Kidney (tissue), 14 donors: Measurements from ENCODE around the gene PKNOX2. TPM values are rescaled to one million over a fixed set of nuclear protein-coding genes. Genes with fewer than 3 reads are reported as not detected.

Experiments
- DNase-seq, 5 donors: peaks; one replicate each; pipeline ENCODE4 v3.0.0-alpha.2; 2013 to 2020
- FAIRE-seq: peaks from 2 replicates; lab custom pipeline; 2012; peaks lifted over from hg19 to GRCh38; lab: Jason Lieb, UNC
- H3K27ac ChIP-seq, 2 donors: one replicate each; pipeline ENCODE4 v1.7.0; 2013; ENCODE audit warnings: low read depth in 2 of 2, low read length in 2 of 2, inconsistent platforms in 1 of 2
- H3K27me3 ChIP-seq: one replicate; pipeline ENCODE4 v1.7.1; 2013; ENCODE audit warnings: low read length, inconsistent platforms; ENCODE audit not compliant: control insufficient read depth, insufficient read depth
- H3K36me3 ChIP-seq, 3 donors: one replicate each; pipeline versions ENCODE4 v1.7.0 to v1.7.1; 2013; ENCODE audit warnings: low read length in 3 of 3, control low read depth in 1 of 3, inconsistent platforms in 1 of 3; ENCODE audit not compliant: insufficient read depth in 3 of 3, control insufficient read depth in 2 of 3
- H3K4me1 ChIP-seq, 3 donors: one replicate each; pipeline versions ENCODE4 v1.7.0 to v1.7.1; 2013; ENCODE audit warnings: low read length in 3 of 3, inconsistent platforms in 1 of 3, low read depth in 1 of 3; ENCODE audit not compliant: control insufficient read depth in 2 of 3, insufficient read depth in 2 of 3
- H3K4me3 ChIP-seq, 3 donors: one replicate each; pipeline versions ENCODE4 v1.7.0 to v1.8.1; 2013; ENCODE audit warnings: low read length in 3 of 3, control low read depth in 1 of 3, inconsistent platforms in 1 of 3
- H3K9ac ChIP-seq, 3 donors: one replicate each; pipeline versions ENCODE4 v1.7.0 to v1.7.1; 2013; ENCODE audit warnings: low read length in 3 of 3, control low read depth in 1 of 3, inconsistent platforms in 1 of 3
- H3K9me3 ChIP-seq, 3 donors: one replicate each; pipeline versions ENCODE4 v1.7.0 to v1.7.1; 2013; ENCODE audit warnings: low read length in 3 of 3, control low read depth in 1 of 3, inconsistent platforms in 1 of 3; ENCODE audit not compliant: control insufficient read depth in 2 of 3, insufficient read depth in 1 of 3
- intact Hi-C: fragments of 100-400 bp; cut with DNase I; formaldehyde crosslinking; loops from one replicate; pipeline ENCODE4 v1.11.1; 2022
- polyA plus RNA-seq: library from polyadenylated mRNA; stranded (reverse); fragments of 350-450 nt; fragmentation: Illumina TruSeq; extraction: RNeasy Lipid Tissue Mini Kit (QIAGEN cat#74804); gene quantifications from one replicate; pipeline ENCODE4 v1.2.3, GENCODE V29; 2014; ENCODE audit warnings: low read depth, low replicate concordance; ENCODE audit not compliant: insufficient read depth
- total RNA-seq: library from RNA; stranded (reverse); fragmentation: NEBNext Ultra II Directional; extraction: Animal tissue kit (Norgen Biotek cat#: 25700); gene quantifications from one replicate; pipeline ENCODE4 v1.2.1, GENCODE V29; 2021
- TF ChIP-seq, protein P1 (sequence below): IDR thresholded peaks from 3 replicates; pipeline ENCODE4 v1.5.1; 2012; ENCODE audit warnings: mild to moderate bottlenecking, moderate library complexity, borderline replicate concordance; ENCODE audit not compliant: insufficient read depth; ENCODE audit errors: extremely low read depth
- donor health status: control.
- donor health status: control.
- donor health status: control.
- donor health status: control.
- donor health status: control.
- donor health status: DM: yes; HTN: yes; CAD: no.
- donor health status: Normal renal cell carcinoma (clear cell type).

The PKNOX2 gene
- total and polyA plus RNA-seq, 2 donors from 2014 or later = 1.5 to 6.0 TPM

DNA sequence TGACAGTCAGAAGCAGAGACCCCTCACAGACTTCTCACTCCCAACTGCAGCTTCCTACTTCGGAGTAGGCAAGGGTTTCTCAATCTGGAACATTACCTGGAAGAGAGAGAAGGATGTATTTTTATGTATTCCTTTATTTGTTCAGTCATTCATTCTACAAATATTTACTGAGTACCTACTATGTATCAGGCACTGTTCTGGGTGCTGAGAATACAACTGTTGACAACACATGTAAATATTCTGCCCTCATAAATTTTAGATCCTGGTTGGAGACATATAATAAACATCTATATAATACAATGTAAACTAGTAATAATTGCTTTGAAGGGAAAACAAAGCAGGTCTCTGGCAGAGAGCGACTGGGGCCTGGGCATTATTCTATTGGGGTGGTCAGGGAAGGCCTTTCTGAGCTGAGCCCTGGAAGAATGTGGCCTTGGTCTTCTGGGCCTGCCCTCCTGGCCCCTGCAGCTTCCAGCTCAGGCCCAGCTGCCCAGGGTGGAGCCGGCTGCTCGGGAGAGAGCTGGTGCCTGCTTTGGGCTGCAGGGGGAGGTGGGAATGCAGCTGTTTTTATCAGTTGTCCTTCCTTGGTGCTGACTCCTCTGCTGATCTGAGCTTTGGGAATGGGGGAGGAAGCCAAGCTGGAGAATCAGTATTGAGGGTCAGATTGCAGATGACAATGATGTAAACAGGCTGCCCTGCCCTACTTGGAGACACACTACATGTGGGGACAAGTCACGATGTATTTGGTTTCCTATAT lies 46.8 kb downstream of the PKNOX2 start:
- H3K9me3 ChIP-seq = no peaks in the 10 kb centered on the region
- DNase-seq (peak in 4 of 5 donors; percentile 43 to 80 (median 74)), FAIRE-seq (no peak)
- H3K27me3 ChIP-seq = no peaks in the 10 kb centered on the region
- H3K4me1 ChIP-seq = peaks cover 0 to 5% (median 2%) of the 10 kb centered on the region in 3 donors
- TF ChIP-seq, protein P1, sequence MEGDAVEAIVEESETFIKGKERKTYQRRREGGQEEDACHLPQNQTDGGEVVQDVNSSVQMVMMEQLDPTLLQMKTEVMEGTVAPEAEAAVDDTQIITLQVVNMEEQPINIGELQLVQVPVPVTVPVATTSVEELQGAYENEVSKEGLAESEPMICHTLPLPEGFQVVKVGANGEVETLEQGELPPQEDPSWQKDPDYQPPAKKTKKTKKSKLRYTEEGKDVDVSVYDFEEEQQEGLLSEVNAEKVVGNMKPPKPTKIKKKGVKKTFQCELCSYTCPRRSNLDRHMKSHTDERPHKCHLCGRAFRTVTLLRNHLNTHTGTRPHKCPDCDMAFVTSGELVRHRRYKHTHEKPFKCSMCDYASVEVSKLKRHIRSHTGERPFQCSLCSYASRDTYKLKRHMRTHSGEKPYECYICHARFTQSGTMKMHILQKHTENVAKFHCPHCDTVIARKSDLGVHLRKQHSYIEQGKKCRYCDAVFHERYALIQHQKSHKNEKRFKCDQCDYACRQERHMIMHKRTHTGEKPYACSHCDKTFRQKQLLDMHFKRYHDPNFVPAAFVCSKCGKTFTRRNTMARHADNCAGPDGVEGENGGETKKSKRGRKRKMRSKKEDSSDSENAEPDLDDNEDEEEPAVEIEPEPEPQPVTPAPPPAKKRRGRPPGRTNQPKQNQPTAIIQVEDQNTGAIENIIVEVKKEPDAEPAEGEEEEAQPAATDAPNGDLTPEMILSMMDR = no peak
- no peak overlapping the region for H3K27ac ChIP-seq
- no peaks in the 10 kb centered on the region for H3K36me3 ChIP-seq
- intact Hi-C loops = loop anchor here (10.0 kb wide), 1 partner anchor 47 kb away; the partner anchor contains the start of gene PKNOX2
- no peak overlapping the region for H3K9ac ChIP-seq
- H3K4me3 ChIP-seq = no peak overlapping the region

DNA sequence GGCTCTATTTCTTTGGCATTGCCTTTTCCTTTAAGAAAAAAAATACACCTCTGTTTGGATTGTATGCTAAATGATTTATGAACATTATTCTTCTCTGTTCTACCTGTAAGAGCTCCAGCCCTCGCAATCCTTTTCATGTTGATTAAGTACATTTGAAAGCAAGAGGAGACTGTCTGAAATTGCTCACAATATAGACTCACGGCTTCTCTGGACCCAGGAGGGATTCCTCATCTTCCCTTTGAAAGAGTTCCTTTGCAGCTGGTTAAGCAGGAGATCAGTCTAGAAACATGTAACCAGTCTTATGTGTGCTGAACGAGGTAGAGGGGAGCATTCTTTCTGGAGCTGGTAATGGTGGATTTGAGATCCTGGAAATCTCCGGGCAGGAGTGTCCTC lies 47.4 kb downstream of the PKNOX2 start:
- Histone ChIP-seq H3K27ac (no peak overlapping the region), H3K9ac (no peak overlapping the region), H3K4me1 (peaks cover 0 to 5% (median 2%) of the 10 kb centered on the region in 3 donors), H3K9me3 (no peaks in the 10 kb centered on the region), H3K4me3 (no peak overlapping the region), H3K27me3 (no peaks in the 10 kb centered on the region), H3K36me3 (no peaks in the 10 kb centered on the region)
- TF ChIP-seq, protein P1 = no peak
- DNase-seq = peak in 1 of 5 donors; percentile 6
- intact Hi-C loops = loop anchor here (10.0 kb wide), 1 partner anchor 47 kb away; the partner anchor contains the start of gene PKNOX2
- no peak for FAIRE-seq

DNA sequence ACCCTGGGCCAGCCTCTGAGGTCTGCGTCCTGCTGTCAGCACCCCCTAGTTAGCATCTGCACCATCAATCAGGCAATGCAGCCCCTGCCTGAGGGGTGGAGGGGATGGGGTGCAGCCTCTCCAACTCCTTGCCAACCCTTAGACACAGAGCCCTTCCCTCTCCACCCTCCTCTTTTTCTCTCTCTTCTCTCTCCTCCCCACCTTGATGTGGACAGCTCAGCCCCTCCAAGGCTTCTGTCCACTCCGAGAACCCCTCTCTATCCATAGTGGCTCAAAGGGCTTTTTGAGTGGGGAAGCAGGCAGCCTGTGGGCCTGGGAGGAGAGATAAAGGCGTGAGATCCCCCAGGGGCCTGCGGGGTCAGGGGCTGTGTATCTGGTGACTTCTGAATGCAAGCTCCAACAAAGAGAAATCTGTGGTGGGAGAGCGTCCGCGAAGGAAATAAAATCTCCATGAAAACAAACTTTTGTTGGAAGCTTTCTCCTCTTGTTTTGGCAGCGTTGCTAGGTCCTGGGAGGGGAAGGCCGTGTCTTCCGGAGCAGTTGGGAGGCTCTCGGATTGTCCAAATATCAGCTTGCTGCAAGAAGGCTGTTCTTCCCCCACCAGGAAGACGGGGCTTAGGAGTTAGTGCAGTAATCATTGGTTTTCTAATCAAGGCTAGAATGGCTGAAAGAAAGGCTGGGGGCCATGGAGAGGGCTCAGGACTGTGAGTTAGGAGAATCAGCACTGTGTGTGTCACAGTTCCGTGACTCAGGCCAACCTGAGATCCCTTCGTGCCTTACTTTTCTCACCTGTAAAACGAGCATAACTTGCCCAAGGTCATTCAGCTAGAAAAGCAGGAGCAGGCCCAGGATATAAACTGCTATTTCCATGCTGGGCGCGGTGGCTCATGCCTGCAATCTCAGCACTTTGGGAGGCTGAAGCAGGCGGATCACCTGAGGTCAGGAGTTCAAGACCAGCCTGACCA lies 50.3 kb downstream of the PKNOX2 start:
- H3K4me1 ChIP-seq = peaks cover 0 to 5% (median 2%) of the 10 kb centered on the region in 3 donors
- no peak overlapping the region for H3K27ac ChIP-seq
- no peak overlapping the region for H3K9ac ChIP-seq
- intact Hi-C loops = loop anchor here (10.0 kb wide), 1 partner anchor 50 kb away; the partner anchor contains the start of gene PKNOX2
- H3K9me3 ChIP-seq = no peaks in the 10 kb centered on the region
- DNase-seq (peak; percentile 49 to 94 (median 74)), FAIRE-seq (no peak)
- no peaks in the 10 kb centered on the region for H3K36me3 ChIP-seq
- no peak overlapping the region for H3K4me3 ChIP-seq
- TF ChIP-seq, protein P1 = no peak
- H3K27me3 ChIP-seq = no peaks in the 10 kb centered on the region
